Measurements from ENCODE around the gene PIK3R5. TPM values are rescaled to one million over a fixed set of nuclear protein-coding genes. Genes with fewer than 3 reads are reported as not detected.

Gene PIK3R5
- total and polyA plus RNA-seq, 11 donors: 1.4 to 21.6 (median 2.4) TPM

GRCh38 chr17:8975091-8975725 is 9.7 kb upstream of the PIK3R5 start:
- TF ChIP-seq POLR2A (IDR thresholded peaks at IDR 0.05): no peak
- TF ChIP-seq CTCF (IDR thresholded peaks at IDR 0.05): no peak
- DNase-seq (no peak), ATAC-seq (no peak)
- 83 to 86% (median 85%) methylated on average over 9 of the region's 9 CpGs for WGBS, 4 donors
- no peaks in the 10 kb centered on the region for H3K36me3 ChIP-seq
- H3K9me3 ChIP-seq: peaks cover 0 to 8% (median 0%) of the 10 kb centered on the region in 12 donors
- intact Hi-C loops (cut with DNase I): no loop called here
- no peak overlapping the region for H3K4me3 ChIP-seq
- no peaks in the 10 kb centered on the region for H3K4me1 ChIP-seq
- H3K27me3 ChIP-seq: peaks cover 0 to 7% (median 0%) of the 10 kb centered on the region in 9 donors
- H3K27ac ChIP-seq: no peak overlapping the region

GRCh38 chr17:8969901-8970300 is 4.4 kb upstream of the PIK3R5 start:
- Histone ChIP-seq H3K36me3 (no peaks in the 10 kb centered on the region), H3K4me3 (no peak overlapping the region), H3K4me1 (peaks cover 0 to 12% (median 0%) of the 10 kb centered on the region in 12 donors), H3K27ac (no peak overlapping the region), H3K9me3 (peaks cover 0 to 8% (median 0%) of the 10 kb centered on the region in 12 donors), H3K27me3 (peaks cover 10 to 42% (median 11%) of the 10 kb centered on the region in 9 donors)
- DNase-seq: no peak
- TF ChIP-seq POLR2A (IDR thresholded peaks at IDR 0.05): no peak
- intact Hi-C loops (cut with DNase I): no loop called here
- 62 to 84% (median 68%) methylated on average over 2 of the region's 2 CpGs for WGBS, 4 donors
- ATAC-seq: no peak

GRCh38 chr17:8968503-8968902 is 3.0 kb upstream of the PIK3R5 start:
- TF ChIP-seq CTCF (IDR thresholded peaks at IDR 0.05): no peak
- no peak for TF ChIP-seq POLR2A (IDR thresholded peaks at IDR 0.05)
- Histone ChIP-seq H3K4me3 (no peak overlapping the region), H3K36me3 (no peaks in the 10 kb centered on the region), H3K27me3 (peaks cover 10 to 55% (median 12%) of the 10 kb centered on the region in 9 donors), H3K27ac (no peak overlapping the region), H3K4me1 (peaks cover 0 to 13% (median 0%) of the 10 kb centered on the region in 12 donors), H3K9me3 (peaks cover 0 to 8% (median 0%) of the 10 kb centered on the region in 12 donors)
- 84 to 90% (median 89%) methylated on average over 3 of the region's 3 CpGs for WGBS, 4 donors
- ATAC-seq: no peak
- no peak for DNase-seq
- intact Hi-C loops (cut with DNase I): no loop called here

GRCh38 chr17:8967861-8968260 is 2.4 kb upstream of the PIK3R5 start:
- ATAC-seq: no peak
- Histone ChIP-seq H3K4me3 (no peak overlapping the region), H3K27ac (peak overlapping the region in 2 of 12 donors; percentile 37 to 95), H3K4me1 (peaks cover 0 to 19% (median 0%) of the 10 kb centered on the region in 12 donors), H3K9me3 (peaks cover 0 to 8% (median 0%) of the 10 kb centered on the region in 12 donors), H3K27me3 (peaks cover 10 to 62% (median 12%) of the 10 kb centered on the region in 9 donors), H3K36me3 (no peaks in the 10 kb centered on the region)
- DNase-seq: no peak
- intact Hi-C loops (cut with DNase I): no loop called here
- TF ChIP-seq CTCF (IDR thresholded peaks at IDR 0.05) (no peak), POLR2A (IDR thresholded peaks at IDR 0.05) (no peak)

All from heart left ventricle (tissue), 16 donors.